ENCODE data around the gene RGL1.

The RGL1 gene

DNA sequence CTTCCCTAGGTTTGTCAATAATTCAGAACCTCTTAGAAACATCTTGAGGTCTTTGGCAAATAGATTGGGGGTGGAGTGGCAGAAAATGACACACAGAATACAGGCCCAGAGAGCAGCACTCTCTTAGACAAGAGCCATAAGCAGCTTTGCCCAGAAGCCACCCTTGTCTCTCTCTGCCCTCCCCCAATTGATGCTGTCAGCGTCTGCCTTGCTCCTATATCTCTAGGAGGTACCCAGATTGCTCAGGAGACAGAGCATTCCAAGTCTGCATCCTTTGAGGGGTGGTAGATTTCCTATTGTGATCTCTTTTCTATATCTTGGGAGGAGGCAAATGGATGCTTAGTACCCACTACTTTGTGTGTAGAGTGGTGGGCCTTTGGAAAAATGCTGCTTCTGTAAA, 1.8 kb downstream of the RGL1 start:
- no peak overlapping the region for H3K9ac ChIP-seq (ENCODE audit: low read depth, low read length, poor library complexity, severe bottlenecking)

GRCh38 chr1:183807549-183808168, 2.7 kb downstream of the RGL1 start:
- Histone ChIP-seq H2AFZ (ENCODE audit: low read length) (no peak overlapping the region), H3F3A (ENCODE audit: low read depth) (no peaks in the 10 kb centered on the region), H3K4me2 (ENCODE audit: low read depth, low read length, poor library complexity, severe bottlenecking) (no peak overlapping the region), H3K9ac (ENCODE audit: low read depth, low read length, poor library complexity, severe bottlenecking) (no peak overlapping the region), H3K4me3 (ENCODE audit: low read length, poor library complexity, severe bottlenecking) (no peak overlapping the region), H3K36me3 (ENCODE audit: insufficient read depth, low read length) (no peaks in the 10 kb centered on the region), H3K79me2 (ENCODE audit: insufficient read depth, low read length) (no peaks in the 10 kb centered on the region), H3K9me2 (replicated peaks; ENCODE audit: low read depth, low read length) (no peaks in the 10 kb centered on the region), H4K20me1 (ENCODE audit: insufficient read depth, low read length, poor library complexity, severe bottlenecking) (no peaks in the 10 kb centered on the region), H3K27me3 (ENCODE audit: insufficient read depth, low read length, poor library complexity, severe bottlenecking) (no peaks in the 10 kb centered on the region), H3K4me1 (ENCODE audit: insufficient read depth, low read length, poor library complexity, severe bottlenecking) (no peaks in the 10 kb centered on the region), H3K9me3 (ENCODE audit: insufficient read depth, low read depth, low read length) (no peaks in the 10 kb centered on the region)
- TF ChIP-seq CTCF (conservative IDR thresholded peaks at IDR 0.05; ENCODE audit: low read length) (no peak), EZH2phosphoT487 (IDR thresholded peaks at IDR 0.05; ENCODE audit: borderline replicate concordance) (no peak)

More for the DNA sequence above, 1.8 kb downstream of the RGL1 start:
- TF ChIP-seq CTCF (conservative IDR thresholded peaks at IDR 0.05; ENCODE audit: low read length) = no peak
- TF ChIP-seq EZH2phosphoT487 (IDR thresholded peaks at IDR 0.05; ENCODE audit: borderline replicate concordance) = no peak
- peaks cover 5% of the 10 kb centered on the region; the same call in 1 of the 2 replicates for H3K9me3 ChIP-seq (ENCODE audit: insufficient read depth, low read depth, low read length)
- H3F3A ChIP-seq (ENCODE audit: low read depth) = no peaks in the 10 kb centered on the region
- no peak overlapping the region for H3K4me2 ChIP-seq (ENCODE audit: low read depth, low read length, poor library complexity, severe bottlenecking)
- no peaks in the 10 kb centered on the region for H4K20me1 ChIP-seq (ENCODE audit: insufficient read depth, low read length, poor library complexity, severe bottlenecking)
- no peaks in the 10 kb centered on the region for H3K27me3 ChIP-seq (ENCODE audit: insufficient read depth, low read length, poor library complexity, severe bottlenecking)
- H2AFZ ChIP-seq (ENCODE audit: low read length) = no peak overlapping the region
- H3K4me3 ChIP-seq (ENCODE audit: low read length, poor library complexity, severe bottlenecking) = no peak overlapping the region
- H3K36me3 ChIP-seq (ENCODE audit: insufficient read depth, low read length) = no peaks in the 10 kb centered on the region
- no peaks in the 10 kb centered on the region for H3K9me2 ChIP-seq (replicated peaks; ENCODE audit: low read depth, low read length)
- no peaks in the 10 kb centered on the region for H3K79me2 ChIP-seq (ENCODE audit: insufficient read depth, low read length)
- H3K4me1 ChIP-seq (ENCODE audit: insufficient read depth, low read length, poor library complexity, severe bottlenecking) = no peaks in the 10 kb centered on the region

DNA sequence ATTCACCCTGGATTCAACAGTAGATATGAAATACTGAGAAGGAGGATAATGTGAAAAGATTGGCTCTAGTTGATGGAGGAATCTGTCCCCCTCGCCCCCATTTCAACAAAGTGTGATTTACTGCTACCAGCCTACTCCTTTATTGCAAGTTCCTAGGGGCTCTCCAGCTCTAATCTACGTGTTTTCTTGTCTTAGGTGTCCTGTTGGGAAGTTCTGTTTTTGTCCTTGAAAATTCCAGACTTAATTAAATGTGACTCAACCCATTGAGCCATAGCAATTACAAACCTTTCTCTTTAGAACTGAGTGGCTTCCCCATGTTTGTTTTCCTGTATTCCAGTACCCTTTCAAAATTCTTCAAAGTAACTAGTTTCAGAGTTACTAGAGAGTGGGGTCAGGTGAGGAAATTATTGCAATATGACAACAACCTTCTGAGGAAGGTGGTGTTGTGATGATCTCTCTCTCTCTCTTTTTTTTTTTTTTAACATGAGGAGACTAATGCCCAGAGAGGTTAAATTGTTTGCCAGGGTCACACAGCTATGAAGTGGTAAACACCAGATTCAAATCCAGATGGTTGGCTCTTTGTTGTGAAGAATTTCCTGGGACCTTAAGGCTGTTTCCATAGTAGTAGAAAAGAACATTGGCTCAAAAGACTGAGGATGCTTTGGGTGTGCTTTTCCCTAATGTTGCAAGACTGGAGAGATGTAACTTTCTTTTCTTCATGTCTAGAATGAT, 3.5 kb downstream of the RGL1 start:
- Histone ChIP-seq H3K4me1 (ENCODE audit: insufficient read depth, low read length, poor library complexity, severe bottlenecking) (no peaks in the 10 kb centered on the region), H3K4me3 (ENCODE audit: low read length, poor library complexity, severe bottlenecking) (no peak overlapping the region), H3K4me2 (ENCODE audit: low read depth, low read length, poor library complexity, severe bottlenecking) (no peak overlapping the region), H3K36me3 (ENCODE audit: insufficient read depth, low read length) (no peaks in the 10 kb centered on the region), H3K9ac (ENCODE audit: low read depth, low read length, poor library complexity, severe bottlenecking) (no peak overlapping the region), H3K27me3 (ENCODE audit: insufficient read depth, low read length, poor library complexity, severe bottlenecking) (no peaks in the 10 kb centered on the region), H3K79me2 (ENCODE audit: insufficient read depth, low read length) (no peaks in the 10 kb centered on the region), H4K20me1 (ENCODE audit: insufficient read depth, low read length, poor library complexity, severe bottlenecking) (no peaks in the 10 kb centered on the region), H3F3A (ENCODE audit: low read depth) (no peaks in the 10 kb centered on the region), H3K9me3 (ENCODE audit: insufficient read depth, low read depth, low read length) (no peaks in the 10 kb centered on the region), H2AFZ (ENCODE audit: low read length) (no peak overlapping the region), H3K9me2 (replicated peaks; ENCODE audit: low read depth, low read length) (no peaks in the 10 kb centered on the region)
- no peak for TF ChIP-seq CTCF (conservative IDR thresholded peaks at IDR 0.05; ENCODE audit: low read length)
- no peak for TF ChIP-seq EZH2phosphoT487 (IDR thresholded peaks at IDR 0.05; ENCODE audit: borderline replicate concordance)
